Sigmoid colon (tissue), 7 donors: Measurements from ENCODE around the gene CD200. TPM values are rescaled to one million over a fixed set of nuclear protein-coding genes. Genes with fewer than 3 reads are reported as not detected.

Experiments used
- DNase-seq: peaks from one replicate; pipeline ENCODE4 v3.0.0-alpha.2; 2019
- H3K27ac ChIP-seq, 4 donors: fragments of 200-600 bp; sonication (generic); one replicate each; pipeline ENCODE4 v1.5.1; 2016 to 2019; ENCODE audit warnings: mild to moderate bottlenecking in 1 of 4
- H3K27me3 ChIP-seq, 3 donors: fragments of 200-600 bp; sonication (generic); one replicate each; pipeline ENCODE4 v1.5.1; 2019; ENCODE audit warnings: mild to moderate bottlenecking in 1 of 3
- H3K36me3 ChIP-seq, 4 donors: fragments of 200-600 bp; sonication (generic); one replicate each; pipeline ENCODE4 v1.5.1; 2016 to 2019
- H3K4me1 ChIP-seq, 4 donors: fragments of 200-600 bp; sonication (generic); one replicate each; pipeline ENCODE4 v1.5.1; 2017 to 2019
- H3K4me3 ChIP-seq, 4 donors: fragments of 200-600 bp; sonication (generic); one replicate each; pipeline ENCODE4 v1.5.1; 2017 to 2019; ENCODE audit warnings: mild to moderate bottlenecking in 2 of 4, moderate library complexity in 1 of 4
- H3K9me3 ChIP-seq, 4 donors: fragments of 200-600 bp in 3 of 4; sonication (generic) in 3 of 4; one replicate each; pipeline versions ENCODE4 v1.5.1 to v1.6.1; 2013 to 2019
- EP300 ChIP-seq, 4 donors: sonication (generic); formaldehyde crosslinking; IDR thresholded peaks; one replicate each; pipeline ENCODE4 v1.6.1; 2017; ENCODE audit warnings: antibody characterized with exemption in 4 of 4
- POLR2A ChIP-seq, 2 donors: fragments of 450-650 bp; IDR thresholded peaks; one replicate each; pipeline ENCODE4 v1.6.1; 2016; ENCODE audit warnings: antibody characterized with exemption in 2 of 2, mild to moderate bottlenecking in 2 of 2, moderate library complexity in 2 of 2
- POLR2AphosphoS5 ChIP-seq, 4 donors: sonication (generic); formaldehyde crosslinking; IDR thresholded peaks; one replicate each; pipeline ENCODE4 v1.6.1; 2017; ENCODE audit warnings: antibody characterized with exemption in 4 of 4
- WGBS, 2 donors: extraction: QIAGEN DNeasy Blood & Tissue Kit; methylation state at CpG; one replicate each; pipeline ENCODE4 v1.1.7; 2013; 5-methylcytosine and 5-hydroxymethylcytosine counted together
- intact Hi-C: fragments of 100-400 bp; cut with DNase I; formaldehyde crosslinking; loops from one replicate; pipeline ENCODE4 v1.15.1; 2023
- polyA plus RNA-seq, 3 donors: library from polyadenylated mRNA; stranded (reverse); fragments of 200-250 nt; gene quantifications; one replicate each; pipeline ENCODE4 v1.2.3, GENCODE V29; 2013
- total RNA-seq, 4 donors: library from RNA; depleted of rRNA; stranded (reverse); fragments of >200 nt; gene quantifications; one replicate each; pipeline ENCODE4 v1.1.0, GENCODE V29; 2016
- TF ChIP-seq, protein P1 (sequence below), 4 experiments: fragments of 450-650 bp in 3 of 4; fragments of 200-600 bp in 1 of 4; IDR thresholded peaks; one replicate each; pipeline ENCODE4 v1.5.1; 2016 to 2019; ENCODE audit warnings: antibody characterized with exemption in 4 of 4, mild to moderate bottlenecking in 3 of 4, moderate library complexity in 2 of 4
- donor health status: healthy with polysubstance abuse.
- donor health status: Bipolar disorder and iron deficiency.
- donor health status: healthy.

Gene CD200
- total and polyA plus RNA-seq, 7 donors: 1.2 to 13.0 (median 4.6) TPM

DNA sequence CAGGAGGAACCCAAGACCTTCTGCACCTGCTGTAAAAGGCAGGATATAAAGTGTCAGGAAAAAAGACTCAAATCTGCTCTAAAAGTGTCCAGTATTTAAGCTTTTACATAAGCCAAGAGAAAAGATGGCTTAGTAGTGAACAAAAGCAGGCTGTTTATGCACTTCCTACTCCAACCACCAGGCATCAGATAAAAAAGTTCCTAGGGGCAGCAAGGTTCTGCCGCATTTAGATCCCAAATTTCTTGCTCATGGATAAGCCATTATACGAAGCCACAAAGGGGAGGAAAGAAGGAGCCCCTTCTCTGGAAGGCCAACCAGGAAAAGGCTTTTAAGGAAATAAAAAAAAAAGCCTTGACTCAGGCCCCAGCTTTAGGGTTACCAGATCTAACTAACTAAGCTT is 28.3 kb upstream of the CD200 start:
- Histone ChIP-seq H3K4me3 (peak overlapping the region in 2 of 4 donors; percentile 54 to 55), H3K9me3 (no peaks in the 10 kb centered on the region), H3K36me3 (no peaks in the 10 kb centered on the region), H3K4me1 (peaks cover 0 to 22% (median 16%) of the 10 kb centered on the region in 4 donors), H3K27ac (peak overlapping the region in 2 of 4 donors; percentile 5 to 41), H3K27me3 (no peaks in the 10 kb centered on the region)
- TF ChIP-seq, protein P1, sequence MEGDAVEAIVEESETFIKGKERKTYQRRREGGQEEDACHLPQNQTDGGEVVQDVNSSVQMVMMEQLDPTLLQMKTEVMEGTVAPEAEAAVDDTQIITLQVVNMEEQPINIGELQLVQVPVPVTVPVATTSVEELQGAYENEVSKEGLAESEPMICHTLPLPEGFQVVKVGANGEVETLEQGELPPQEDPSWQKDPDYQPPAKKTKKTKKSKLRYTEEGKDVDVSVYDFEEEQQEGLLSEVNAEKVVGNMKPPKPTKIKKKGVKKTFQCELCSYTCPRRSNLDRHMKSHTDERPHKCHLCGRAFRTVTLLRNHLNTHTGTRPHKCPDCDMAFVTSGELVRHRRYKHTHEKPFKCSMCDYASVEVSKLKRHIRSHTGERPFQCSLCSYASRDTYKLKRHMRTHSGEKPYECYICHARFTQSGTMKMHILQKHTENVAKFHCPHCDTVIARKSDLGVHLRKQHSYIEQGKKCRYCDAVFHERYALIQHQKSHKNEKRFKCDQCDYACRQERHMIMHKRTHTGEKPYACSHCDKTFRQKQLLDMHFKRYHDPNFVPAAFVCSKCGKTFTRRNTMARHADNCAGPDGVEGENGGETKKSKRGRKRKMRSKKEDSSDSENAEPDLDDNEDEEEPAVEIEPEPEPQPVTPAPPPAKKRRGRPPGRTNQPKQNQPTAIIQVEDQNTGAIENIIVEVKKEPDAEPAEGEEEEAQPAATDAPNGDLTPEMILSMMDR (IDR thresholded peaks at IDR 0.05): peak in 2 of 4 experiments; percentile 22 to 30
- no peak for TF ChIP-seq POLR2A (IDR thresholded peaks at IDR 0.05)
- intact Hi-C loops: no loop called here
- WGBS, 2 donors: 84 to 86% methylated on average over 2 of the region's 2 CpGs
- DNase-seq: no peak

DNA sequence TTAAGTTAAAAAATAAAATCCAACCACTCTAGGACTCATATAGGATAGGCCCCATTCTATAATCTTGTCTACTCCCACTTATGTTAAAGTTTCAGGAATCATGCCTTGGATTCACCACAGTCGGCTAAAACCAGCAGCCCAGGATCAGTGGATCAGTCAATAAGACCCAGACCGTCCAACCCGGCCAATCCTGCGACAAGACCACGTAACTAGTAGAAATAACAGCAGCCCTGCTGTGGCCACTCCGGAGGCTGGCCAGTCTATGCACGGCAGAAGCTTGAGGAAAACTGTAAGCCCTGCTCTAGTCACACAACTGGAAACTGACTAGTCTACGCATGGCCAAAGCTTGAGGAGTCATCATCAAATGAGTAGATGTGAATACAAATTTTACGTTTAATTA is 26.1 kb upstream of the CD200 start:
- Histone ChIP-seq H3K9me3 (no peaks in the 10 kb centered on the region), H3K27me3 (no peaks in the 10 kb centered on the region), H3K36me3 (no peaks in the 10 kb centered on the region), H3K4me1 (peaks cover 0 to 22% (median 16%) of the 10 kb centered on the region in 4 donors), H3K4me3 (no peak overlapping the region), H3K27ac (no peak overlapping the region)
- no peak for DNase-seq
- 91 to 96% methylated on average over 9 of the region's 9 CpGs for WGBS, 2 donors
- TF ChIP-seq, protein P1 (IDR thresholded peaks at IDR 0.05): no peak
- TF ChIP-seq EP300 (IDR thresholded peaks at IDR 0.05) (no peak), POLR2AphosphoS5 (IDR thresholded peaks at IDR 0.05) (no peak), POLR2A (IDR thresholded peaks at IDR 0.05) (no peak)
- intact Hi-C loops: no loop called here

DNA sequence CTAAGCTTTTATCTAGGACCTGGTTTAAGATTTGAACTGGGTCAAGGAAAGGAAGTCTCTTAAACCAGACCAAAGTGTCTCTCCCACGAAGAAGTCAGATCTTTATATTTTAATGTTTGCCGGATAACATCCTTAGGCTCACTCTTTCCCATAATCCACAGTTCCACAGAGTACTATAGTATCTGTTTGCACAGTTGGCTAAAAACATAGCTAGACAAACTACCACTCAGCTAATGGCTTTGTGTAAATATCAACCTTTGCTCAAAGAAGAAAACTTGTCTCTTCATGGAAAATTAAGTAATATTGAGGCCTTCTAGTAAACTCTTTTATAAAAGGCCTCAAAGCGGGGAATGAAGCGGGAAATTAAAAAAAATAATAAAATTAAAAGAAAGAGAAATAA is 25.4 kb upstream of the CD200 start:
- no peak overlapping the region for H3K4me3 ChIP-seq
- no peak for DNase-seq
- H3K4me1 ChIP-seq: peaks cover 0 to 21% (median 15%) of the 10 kb centered on the region in 4 donors
- no peaks in the 10 kb centered on the region for H3K27me3 ChIP-seq
- TF ChIP-seq EP300 (IDR thresholded peaks at IDR 0.05) (no peak), POLR2AphosphoS5 (IDR thresholded peaks at IDR 0.05) (no peak)
- TF ChIP-seq, protein P1 (IDR thresholded peaks at IDR 0.05): no peak
- no peaks in the 10 kb centered on the region for H3K36me3 ChIP-seq
- H3K9me3 ChIP-seq: no peaks in the 10 kb centered on the region
- WGBS, 2 donors: 83% methylated on average over 4 of the region's 4 CpGs
- intact Hi-C loops: no loop called here
- H3K27ac ChIP-seq: no peak overlapping the region

DNA sequence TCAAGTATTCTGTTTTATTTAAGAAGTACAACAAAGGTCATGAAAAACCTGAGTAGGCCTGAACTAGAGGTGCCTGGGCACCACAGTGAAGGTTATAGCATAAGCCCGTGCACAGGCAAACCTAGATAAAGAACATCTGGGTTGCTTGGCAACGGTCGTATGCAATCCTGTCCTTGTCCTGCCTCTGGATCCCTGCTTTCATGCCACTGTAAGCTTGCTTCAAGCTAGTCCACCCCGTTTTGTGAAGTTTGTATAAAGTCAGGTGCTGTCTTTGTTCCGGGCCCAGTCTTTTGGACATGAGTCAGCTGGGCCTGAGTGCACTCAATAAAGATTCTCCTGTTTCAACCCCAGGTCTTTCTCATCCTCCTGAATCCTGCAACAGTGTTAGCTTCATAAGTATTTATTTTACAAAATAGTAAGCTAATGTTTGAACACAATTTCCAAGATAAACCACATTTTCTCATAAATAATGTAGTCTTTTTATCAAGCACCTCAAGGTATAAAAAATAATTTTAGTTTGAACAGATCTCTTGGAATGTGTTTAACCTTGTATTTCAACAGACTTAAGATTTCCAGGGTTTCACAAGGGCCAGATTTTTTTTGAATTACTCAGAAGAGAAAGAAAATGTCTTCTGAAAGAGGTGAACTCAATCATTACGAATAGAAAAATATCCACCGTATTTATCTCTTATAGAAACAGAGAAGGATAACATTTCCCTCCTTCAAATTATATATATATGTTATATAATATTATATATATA is 24.6 kb upstream of the CD200 start:
- Histone ChIP-seq H3K27me3 (no peaks in the 10 kb centered on the region), H3K27ac (no peak overlapping the region), H3K9me3 (no peaks in the 10 kb centered on the region), H3K4me1 (peaks cover 0 to 13% (median 9%) of the 10 kb centered on the region in 4 donors), H3K36me3 (no peaks in the 10 kb centered on the region), H3K4me3 (no peak overlapping the region)
- TF ChIP-seq POLR2A (IDR thresholded peaks at IDR 0.05) (no peak), EP300 (IDR thresholded peaks at IDR 0.05) (no peak), POLR2AphosphoS5 (IDR thresholded peaks at IDR 0.05) (no peak)
- TF ChIP-seq, protein P1 (IDR thresholded peaks at IDR 0.05): no peak
- DNase-seq: no peak
- intact Hi-C loops: no loop called here
- 51 to 68% methylated on average over 7 of the region's 7 CpGs for WGBS, 2 donors

DNA sequence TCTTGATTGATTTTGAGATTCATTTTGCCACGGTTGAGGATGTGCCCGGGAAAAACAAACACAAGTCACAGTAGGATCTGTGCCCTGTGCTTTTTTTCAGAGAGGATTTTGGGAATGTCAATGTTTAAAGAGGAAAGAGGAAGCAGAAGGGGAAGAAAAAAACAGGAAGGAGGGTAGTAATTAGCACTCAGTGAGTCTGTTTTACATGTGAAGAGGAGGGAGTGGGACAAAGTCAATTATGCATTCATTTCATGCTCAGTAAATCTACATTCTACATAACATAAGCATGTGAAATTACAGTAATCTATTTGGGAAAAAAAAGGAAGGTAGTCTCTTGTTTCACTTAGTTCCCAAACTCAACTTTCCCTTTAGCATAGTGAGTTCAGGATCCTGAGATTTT is 18.3 kb upstream of the CD200 start:
- intact Hi-C loops: no loop called here
- no peak for DNase-seq
- TF ChIP-seq POLR2A (IDR thresholded peaks at IDR 0.05) (no peak), POLR2AphosphoS5 (IDR thresholded peaks at IDR 0.05) (no peak), EP300 (IDR thresholded peaks at IDR 0.05) (no peak)
- TF ChIP-seq, protein P1 (IDR thresholded peaks at IDR 0.05): no peak
- Histone ChIP-seq H3K4me3 (no peak overlapping the region), H3K4me1 (no peaks in the 10 kb centered on the region), H3K27me3 (no peaks in the 10 kb centered on the region), H3K27ac (no peak overlapping the region), H3K9me3 (no peaks in the 10 kb centered on the region), H3K36me3 (no peaks in the 10 kb centered on the region)
- WGBS, 2 donors: 58 to 80% methylated on average over 2 of the region's 2 CpGs
